HepG2 (cell line): ENCODE data around the gene STAM. TPM values are rescaled to one million over a fixed set of nuclear protein-coding genes. Genes with fewer than 3 reads are reported as not detected.
"Not testable (repeated sequence)": the region's sequence is repeated elsewhere in the genome, so short reads cannot be mapped to it uniquely, and the experiment has no call there.

Experiments used
- ATAC-seq: fragments of 200-7000 bp; cut with Tn5 transposase; 3 replicates; pipeline ENCODE4 v1.9.1; 2020; ENCODE audit warnings: mild to moderate bottlenecking, moderate library complexity
- BruUV-seq: library from RNA; stranded (reverse); fragments of 400-500 nt; replicated peaks from 2 replicates; lab custom pipeline; 2021; lab: Mats Ljungman, UMichigan
- CTCF ChIA-PET: fragments of 300-600 bp; formaldehyde crosslinking; extraction: SDS; loops from one replicate; lab custom pipeline; 2021; ENCODE audit warnings: low total read pairs, inconsistent platforms, low intra/inter-chr PET ratio; lab: Yijun Ruan, JAX
- POLR2A ChIA-PET: fragments of 350-600 bp; sonication (Branson Sonifier 250); formaldehyde crosslinking; loops from one replicate; lab custom pipeline; 2020; ENCODE audit warnings: antibody characterized with exemption, inconsistent platforms; lab: Yijun Ruan, JAX
- DNase-seq: peaks from one replicate; pipeline ENCODE4 v3.0.0-alpha.2; 2015; ENCODE audit warnings: low spot score
- FAIRE-seq: peaks from 3 replicates; lab custom pipeline; 2011; peaks lifted over from hg19 to GRCh38; lab: Jason Lieb, UNC
- H2AFZ ChIP-seq: one replicate; pipeline ENCODE4 v1.6.1; 2011; ENCODE audit warnings: low read length, inconsistent platforms
- H3K27ac ChIP-seq: fragments of 300-600 bp; 3 replicates; pipeline ENCODE4 v1.8.0; 2011; ENCODE audit warnings: mixed run types, mild to moderate bottlenecking, mixed read lengths, low read length, inconsistent platforms; ENCODE audit not compliant: insufficient read depth; ENCODE audit errors: extremely low read length
- H3K27me3 ChIP-seq, 2 experiments: fragments of 200-600 bp in 1 of 2; 2 replicates in 1 of 2; 3 replicates in 1 of 2; pipeline versions ENCODE4 v1.6.0 to v1.8.0; 2011; ENCODE audit warnings: low read length in 2 of 2, mild to moderate bottlenecking in 2 of 2, moderate library complexity in 2 of 2, inconsistent platforms in 1 of 2; ENCODE audit not compliant: insufficient read depth in 2 of 2, control insufficient read depth in 1 of 2
- H3K36me3 ChIP-seq, 2 experiments: fragments of 200-600 bp in 1 of 2; replicated peaks in 1 of 2; 2 replicates in 1 of 2; 3 replicates in 1 of 2; pipeline versions ENCODE4 v1.5.1 to v1.8.0; 2011; ENCODE audit warnings: low read length in 2 of 2, inconsistent platforms in 1 of 2; ENCODE audit not compliant: insufficient read depth in 2 of 2, control insufficient read depth in 1 of 2
- H3K4me1 ChIP-seq: 2 replicates; pipeline ENCODE4 v1.5.1; 2012; ENCODE audit warnings: low read length, inconsistent platforms; ENCODE audit not compliant: insufficient read depth
- H3K4me2 ChIP-seq: 2 replicates; pipeline ENCODE4 v1.6.0; 2011; ENCODE audit warnings: low read depth, low read length, inconsistent platforms
- H3K4me3 ChIP-seq, 3 experiments: fragments of 200-600 bp in 1 of 3; sonication (generic), shearing (Covaris generic) in 1 of 3; replicated peaks in 1 of 3; 2 replicates each; pipeline ENCODE4 v1.5.1; 2011 to 2016; ENCODE audit warnings: low read length in 3 of 3, inconsistent platforms in 2 of 3, low read depth in 2 of 3, mild to moderate bottlenecking in 2 of 3, control low read depth in 1 of 3, mixed read lengths in 1 of 3; ENCODE audit not compliant: insufficient read depth in 1 of 3
- H3K79me2 ChIP-seq: one replicate; pipeline ENCODE4 v1.6.1; 2011; ENCODE audit warnings: low read length, inconsistent platforms; ENCODE audit not compliant: insufficient read depth
- H3K9ac ChIP-seq: 2 replicates; pipeline ENCODE4 v1.6.0; 2011; ENCODE audit warnings: mild to moderate bottlenecking, low read depth, low read length, inconsistent platforms; ENCODE audit not compliant: insufficient read depth
- H3K9me3 ChIP-seq: 2 replicates; pipeline ENCODE4 v1.5.1; 2012; ENCODE audit warnings: mild to moderate bottlenecking, low read length
- H4K20me1 ChIP-seq: 2 replicates; pipeline ENCODE4 v1.6.0; 2011; ENCODE audit warnings: inconsistent platforms, mild to moderate bottlenecking, low read length, moderate library complexity; ENCODE audit not compliant: insufficient read depth
- ATF1 ChIP-seq: IDR thresholded peaks from 2 replicates; pipeline ENCODE4 v1.6.1; 2016; ENCODE audit warnings: mild to moderate bottlenecking, control low read depth
- HNF1B ChIP-seq: sonication (generic); formaldehyde crosslinking; IDR thresholded peaks from 2 replicates; pipeline ENCODE4 v1.5.1; 2020; ENCODE audit warnings: mild to moderate bottlenecking, moderate library complexity, missing genetic modification reagents
- HNRNPL ChIP-seq: fragments of 200-400 bp; formaldehyde crosslinking; IDR thresholded peaks from 2 replicates; pipeline ENCODE4 v1.6.1; 2017; ENCODE audit warnings: mild to moderate bottlenecking, low read depth, low read length
- HNRNPLL ChIP-seq: fragments of 200-400 bp; formaldehyde crosslinking; IDR thresholded peaks from 2 replicates; pipeline ENCODE4 v1.6.1; 2017; ENCODE audit warnings: mild to moderate bottlenecking, low read depth, low read length; ENCODE audit not compliant: poor library complexity, severe bottlenecking
- SOX6 ChIP-seq, 2 experiments: fragments of 450-650 bp in 1 of 2; sonication (generic) in 1 of 2; formaldehyde crosslinking in 1 of 2; IDR thresholded peaks; 2 replicates each; pipeline versions ENCODE4 v1.4.0 to v1.6.1; 2017 to 2020; ENCODE audit warnings: antibody characterized with exemption in 1 of 2, mild to moderate bottlenecking in 1 of 2, missing genetic modification reagents in 1 of 2
- ZNF501 ChIP-seq: sonication (generic); formaldehyde crosslinking; IDR thresholded peaks from 2 replicates; pipeline ENCODE4 v1.5.1; 2020; ENCODE audit warnings: mild to moderate bottlenecking, moderate library complexity, missing genetic modification reagents
- ZNF609 ChIP-seq: sonication (generic); formaldehyde crosslinking; IDR thresholded peaks from 2 replicates; pipeline ENCODE4 v1.4.0; 2020; ENCODE audit warnings: mild to moderate bottlenecking, missing genetic modification reagents, borderline replicate concordance
- ZNF7 ChIP-seq: IDR thresholded peaks from 2 replicates; pipeline ENCODE4 v1.6.1; 2016; ENCODE audit warnings: missing biosample characterization, missing genetic modification reagents
- ZNF777 ChIP-seq: sonication (generic); formaldehyde crosslinking; IDR thresholded peaks from 2 replicates; pipeline ENCODE4 v1.4.0; 2020; ENCODE audit warnings: missing genetic modification reagents
- WGBS: methylation state at CpG from one replicate; pipeline ENCODE4 v1.1.6; 2017; ENCODE audit warnings: low lambda C conversion rate; 5-methylcytosine and 5-hydroxymethylcytosine counted together
- in situ Hi-C: cut with HindIII; loops from 2 replicates; pipeline ENCODE4 v1.10.0; 2017; ENCODE audit warnings: low pct_unique_long_range_greater_than_20kb; ENCODE audit not compliant: extremely low pct_ligation_motif_present
- intact Hi-C: fragments of 100-400 bp; cut with micrococcal nuclease; formaldehyde crosslinking; loops from one replicate; pipeline ENCODE4 v1.10.0; 2022; ENCODE audit not compliant: unreplicated experiment
- polyA plus RNA-seq, 8 experiments: library from polyadenylated mRNA; depleted of rRNA in 3 of 8; stranded (reverse) in 7 of 8; unstranded in 1 of 8; fragments of >200 nt; fragmentation: Illumina TruSeq in 4 of 8; extraction: Trizol in 4 of 8; gene quantifications; 2 replicates each; pipeline versions ENCODE4 v1.2.1 to v1.2.3, GENCODE V29; 2011 to 2016; ENCODE audit warnings: low read depth in 4 of 8, missing spikeins in 1 of 8, mixed read lengths in 1 of 8; ENCODE audit not compliant: insufficient read depth in 1 of 8
- total RNA-seq, 5 experiments: library from RNA; depleted of rRNA; stranded (reverse); fragments of >200 nt; fragmentation: Illumina TruSeq; extraction: Trizol; gene quantifications; 2 replicates each; pipeline ENCODE4 v1.2.3, GENCODE V29; 2016; ENCODE audit warnings: low read depth in 1 of 5

The STAM gene
- total and polyA plus RNA-seq, 2 of the 13 experiments (the other 11 are each of a cell fraction or from before 2014, with no cell fraction given) = 19.5 to 25.1 TPM

- no peak for TF ChIP-seq HNRNPL
- TF ChIP-seq HNF1B = no peak
- TF ChIP-seq SOX6 (IDR thresholded peaks at IDR 0.05) = no peak
- no peak for TF ChIP-seq SOX6 (CRISPR knock-in tag; IDR thresholded peaks at IDR 0.05)
- TF ChIP-seq ZNF501 = no peak
- TF ChIP-seq ZNF609 = no peak
- TF ChIP-seq ATF1 (CRISPR knock-in tag) = no peak
These were observed 19.0 kb upstream of the STAM start (continued) for GRCh38 chr10:17624996-17625395.

- FAIRE-seq (no peak), ATAC-seq (no peak)
- POLR2A ChIA-PET = interaction anchor here (0.6 to 2.7 kb wide), 2 partner anchors 10 to 504 kb away, joined by 3 to 8 read pairs; partner anchors contain the start of gene HACD1
- Histone ChIP-seq H3K4me3 (no peak overlapping the region), H4K20me1 (no peaks in the 10 kb centered on the region), H3K27ac (no peak overlapping the region), H3K36me3 (no peaks in the 10 kb centered on the region), H3K27me3 (peaks cover 0 to 16% of the 10 kb centered on the region in 2 experiments; a peak in 1 of 5 replicates), H2AFZ (no peak overlapping the region)
- no TSS peak for BruUV-seq
- CTCF ChIA-PET = no interaction called here
- peak; percentile 80 for TF ChIP-seq ZNF7
- no peak for TF ChIP-seq ZNF777
- TF ChIP-seq HNRNPLL = no peak
- TF ChIP-seq, all 625 proteins: peak for 1
- Histone ChIP-seq H3K79me2 (no peaks in the 10 kb centered on the region), H3K9ac (no peak overlapping the region), H3K4me1 (peaks cover 5% of the 10 kb centered on the region), H3K4me2 (no peak overlapping the region), H3K9me3 (no peaks in the 10 kb centered on the region)
- WGBS = 0% methylated on average over 1 of the region's 1 CpG
- intact Hi-C loops = no loop called here
- in situ Hi-C loops = no loop called here
- DNase-seq = no peak
These were observed 17.3 kb upstream of the STAM start for GRCh38 chr10:17626656-17627055.

GRCh38 chr10:17632590-17632989, 11.4 kb upstream of the STAM start:
- H3K9me3 ChIP-seq, H3K79me2 ChIP-seq, H3K27ac ChIP-seq, FAIRE-seq, H2AFZ ChIP-seq, in situ Hi-C loops, CTCF ChIA-PET, DNase-seq, BruUV-seq, H3K9ac ChIP-seq, H3K27me3 ChIP-seq, ATAC-seq, intact Hi-C loops, H3K36me3 ChIP-seq, H4K20me1 ChIP-seq: not testable (repeated sequence)
- POLR2A ChIA-PET = interaction anchor here (1.9 kb wide), 1 partner anchor 11 kb away, joined by 11 read pairs; the partner anchor contains the start of gene STAM
- Histone ChIP-seq H3K4me3 (peak overlapping the region in 2 of 3 experiments; percentile 8 to 50; a peak in 2 of 6 replicates), H3K4me2 (peak overlapping the region; percentile 72), H3K4me1 (peaks cover 18% of the 10 kb centered on the region)
- 7% methylated on average over 8 of the region's 8 CpGs for WGBS
